GM12878 (cell line): Measurements from ENCODE around the gene DYNC1LI1. TPM values are rescaled to one million over a fixed set of nuclear protein-coding genes. Genes with fewer than 3 reads are reported as not detected.

ENCODE experiments used
- ATAC-seq: fragments of 200-7000 bp; cut with Tn5 transposase; 3 replicates; pipeline ENCODE4 v1.9.1; 2020; ENCODE audit warnings: mild to moderate bottlenecking, moderate library complexity
- BruUV-seq: library from RNA; stranded (reverse); fragments of 400-500 nt; replicated peaks from 2 replicates; lab custom pipeline; 2021; lab: Mats Ljungman, UMichigan
- CTCF ChIA-PET: fragments of 300-600 bp; sonication (Branson Sonifier 250); formaldehyde crosslinking; extraction: SDS; loops from one replicate; lab custom pipeline; 2021; ENCODE audit warnings: inconsistent platforms; lab: Yijun Ruan, JAX
- POLR2A ChIA-PET: fragments of 350-600 bp; formaldehyde crosslinking; extraction: SDS; loops from one replicate; lab custom pipeline; 2021; ENCODE audit warnings: inconsistent platforms; lab: Charles Lee
- RAD21 ChIA-PET: fragments of 300-600 bp; sonication (Branson Sonifier 250); formaldehyde crosslinking; loops from one replicate; lab custom pipeline; 2023; ENCODE audit warnings: antibody characterized with exemption; ENCODE audit not compliant: unreplicated experiment; lab: Charles Lee
- SMC1A ChIA-PET: fragments of 300-600 bp; sonication (Branson Sonifier 250); formaldehyde crosslinking; loops from one replicate; lab custom pipeline; 2023; ENCODE audit not compliant: unreplicated experiment, uncharacterized antibody; lab: Charles Lee
- DNase-seq: peaks from one replicate; pipeline ENCODE4 v3.0.0-alpha.2; 2011; ENCODE audit warnings: low read depth, low spot score
- FAIRE-seq: peaks from 3 replicates; lab custom pipeline; 2011; peaks lifted over from hg19 to GRCh38; lab: Jason Lieb, UNC
- H2AFZ ChIP-seq: 2 replicates; pipeline ENCODE4 v1.6.0; 2011; ENCODE audit warnings: low read depth, low read length, control low read depth; ENCODE audit not compliant: control insufficient read depth
- H3K27ac ChIP-seq: 2 replicates; pipeline ENCODE4 v1.5.1; 2011; ENCODE audit warnings: control low read depth; ENCODE audit not compliant: control insufficient read depth, insufficient read depth
- H3K27me3 ChIP-seq, 2 experiments: replicated peaks in 1 of 2; 2 replicates each; pipeline versions ENCODE4 v1.6.0 to v1.6.1; 2011; ENCODE audit warnings: low read length in 1 of 2; ENCODE audit not compliant: control insufficient read depth in 2 of 2, insufficient read depth in 2 of 2
- H3K36me3 ChIP-seq, 2 experiments: 2 replicates each; pipeline ENCODE4 v1.5.1; 2011; ENCODE audit warnings: low read length in 1 of 2; ENCODE audit not compliant: control insufficient read depth in 2 of 2, insufficient read depth in 2 of 2
- H3K4me1 ChIP-seq: 2 replicates; pipeline ENCODE4 v1.6.1; 2011; ENCODE audit warnings: mild to moderate bottlenecking, low read length, moderate library complexity, mixed read lengths; ENCODE audit not compliant: control insufficient read depth, insufficient read depth
- H3K4me2 ChIP-seq: 2 replicates; pipeline ENCODE4 v1.6.0; 2011; ENCODE audit warnings: control low read depth; ENCODE audit not compliant: control insufficient read depth, insufficient read depth
- H3K4me3 ChIP-seq: fragments of 200-600 bp; sonication (generic); 2 replicates; pipeline ENCODE4 v1.5.1; 2016
- H3K79me2 ChIP-seq: 2 replicates; pipeline ENCODE4 v1.6.0; 2011; ENCODE audit warnings: low read length; ENCODE audit not compliant: control insufficient read depth, insufficient read depth
- H3K9ac ChIP-seq: 2 replicates; pipeline ENCODE4 v1.8.0; 2011; ENCODE audit warnings: low read length, control low read depth, mixed read lengths; ENCODE audit not compliant: control insufficient read depth, insufficient read depth
- H3K9me3 ChIP-seq: replicated peaks from 3 replicates; pipeline ENCODE4 v1.5.1; 2011; ENCODE audit warnings: mild to moderate bottlenecking, low read length; ENCODE audit not compliant: control insufficient read depth, insufficient read depth
- H4K20me1 ChIP-seq: 2 replicates; pipeline ENCODE4 v1.6.0; 2011; ENCODE audit not compliant: control insufficient read depth, insufficient read depth
- KLF5 ChIP-seq: fragments of 450-650 bp; IDR thresholded peaks from 2 replicates; pipeline ENCODE4 v1.6.1; 2014; ENCODE audit warnings: mild to moderate bottlenecking; ENCODE audit not compliant: partially characterized antibody
- TBL1XR1 ChIP-seq: IDR thresholded peaks from 2 replicates; pipeline ENCODE4 v1.6.1; 2012; ENCODE audit warnings: low read depth, low read length, improper control_type of control experiment
- WGBS: methylation state at CpG from one replicate; pipeline ENCODE4 v1.1.6; 2016; ENCODE audit warnings: low lambda C conversion rate; ENCODE audit not compliant: insufficient replicate concordance, insufficient coverage; ENCODE audit errors: missing lambda C conversion rate; 5-methylcytosine and 5-hydroxymethylcytosine counted together
- in situ Hi-C: fragments of 300-500 bp; cut with MboI; formaldehyde crosslinking; loops from 9 replicates; pipeline ENCODE4 v1.14.3; 2018; ENCODE audit warnings: mixed read lengths
- intact Hi-C: fragments of 100-400 bp; cut with micrococcal nuclease; formaldehyde crosslinking; loops from one replicate; pipeline ENCODE4 v1.14.2; 2022; ENCODE audit not compliant: unreplicated experiment
- polyA plus RNA-seq, 11 experiments: library from polyadenylated mRNA; depleted of rRNA in 4 of 11; unstranded in 6 of 11; stranded (reverse) in 5 of 11; fragments of >200 nt; fragmentation: Nextera tagmentation in 4 of 11; fragmentation: Illumina TruSeq in 1 of 11; extraction: Ambion mirVana in 4 of 11; extraction: Trizol in 1 of 11; gene quantifications; 1 replicate in 1 of 11; 2 replicates in 10 of 11; pipeline versions ENCODE4 v1.2.1 to v1.2.3, GENCODE V29; 2011 to 2016; ENCODE audit warnings: inconsistent platforms in 2 of 11, missing spikeins in 2 of 11, low read depth in 1 of 11
- total RNA-seq, 4 experiments: library from RNA; depleted of rRNA in 3 of 4; stranded (reverse); fragments of >200 nt in 3 of 4; fragmentation: Illumina TruSeq in 1 of 4; extraction: Trizol in 1 of 4; gene quantifications; 2 replicates each; pipeline versions ENCODE4 v1.2.1 to v1.2.3, GENCODE V29; 2013 to 2021
- TF ChIP-seq, protein P1 (sequence below): fragments of 450-650 bp; IDR thresholded peaks from 2 replicates; pipeline ENCODE4 v1.6.1; 2017; ENCODE audit warnings: mild to moderate bottlenecking, moderate library complexity

DYNC1LI1 gene
- total and polyA plus RNA-seq, 10 of the 15 experiments (the other 5 are each of a cell fraction or from before 2014, with no cell fraction given) = 11.5 to 51.7 (median 32.0) TPM

DNA sequence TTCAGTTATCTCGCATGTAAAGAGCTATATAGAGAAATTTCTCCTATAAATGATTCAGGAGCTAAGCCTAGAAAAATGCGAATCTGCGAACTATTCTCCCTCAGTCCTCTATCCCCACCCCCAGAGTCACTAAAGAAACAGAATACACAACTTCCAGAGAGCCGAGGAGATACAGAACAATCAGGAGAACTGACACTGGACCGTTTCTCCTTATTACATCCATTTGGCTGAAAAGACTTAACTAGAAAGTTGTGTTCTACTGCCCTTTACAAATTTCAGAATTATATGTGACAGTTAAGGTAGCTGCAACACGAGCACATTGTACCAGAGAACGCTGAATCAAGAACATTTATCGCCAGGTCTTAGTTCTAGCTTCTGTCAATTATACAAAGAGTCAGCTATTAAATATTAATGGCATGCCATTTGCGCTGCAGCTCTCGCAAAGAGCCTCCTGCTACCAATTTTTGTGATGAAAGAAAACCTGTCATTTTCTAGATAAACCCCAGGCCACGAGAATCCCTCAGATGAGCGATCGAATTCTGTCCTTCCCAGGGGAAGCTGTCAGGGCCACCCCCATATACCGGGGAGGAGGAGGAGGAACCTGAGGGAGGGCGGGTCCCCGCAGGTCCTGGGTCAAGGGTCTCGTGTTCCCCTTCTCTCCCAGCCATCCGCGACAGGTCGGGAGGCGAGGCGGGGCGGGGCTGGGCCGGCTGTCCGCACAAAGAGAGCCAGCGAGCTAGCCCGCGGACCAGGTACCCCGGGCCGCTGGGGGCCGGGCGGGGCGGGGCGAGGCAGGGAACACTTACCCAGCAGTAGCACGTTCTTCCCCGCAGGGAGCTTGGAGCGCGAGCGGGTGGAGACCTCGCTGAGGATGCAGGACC is 878 bp downstream of the DYNC1LI1 start:
- BruUV-seq = no TSS peak
- no peaks in the 10 kb centered on the region for H3K9me3 ChIP-seq
- H3K27ac ChIP-seq = peak overlapping the region; percentile 74
- peak; percentile 10; the same call in 1 of the 2 replicates for TF ChIP-seq TBL1XR1
- TF ChIP-seq, protein P1, sequence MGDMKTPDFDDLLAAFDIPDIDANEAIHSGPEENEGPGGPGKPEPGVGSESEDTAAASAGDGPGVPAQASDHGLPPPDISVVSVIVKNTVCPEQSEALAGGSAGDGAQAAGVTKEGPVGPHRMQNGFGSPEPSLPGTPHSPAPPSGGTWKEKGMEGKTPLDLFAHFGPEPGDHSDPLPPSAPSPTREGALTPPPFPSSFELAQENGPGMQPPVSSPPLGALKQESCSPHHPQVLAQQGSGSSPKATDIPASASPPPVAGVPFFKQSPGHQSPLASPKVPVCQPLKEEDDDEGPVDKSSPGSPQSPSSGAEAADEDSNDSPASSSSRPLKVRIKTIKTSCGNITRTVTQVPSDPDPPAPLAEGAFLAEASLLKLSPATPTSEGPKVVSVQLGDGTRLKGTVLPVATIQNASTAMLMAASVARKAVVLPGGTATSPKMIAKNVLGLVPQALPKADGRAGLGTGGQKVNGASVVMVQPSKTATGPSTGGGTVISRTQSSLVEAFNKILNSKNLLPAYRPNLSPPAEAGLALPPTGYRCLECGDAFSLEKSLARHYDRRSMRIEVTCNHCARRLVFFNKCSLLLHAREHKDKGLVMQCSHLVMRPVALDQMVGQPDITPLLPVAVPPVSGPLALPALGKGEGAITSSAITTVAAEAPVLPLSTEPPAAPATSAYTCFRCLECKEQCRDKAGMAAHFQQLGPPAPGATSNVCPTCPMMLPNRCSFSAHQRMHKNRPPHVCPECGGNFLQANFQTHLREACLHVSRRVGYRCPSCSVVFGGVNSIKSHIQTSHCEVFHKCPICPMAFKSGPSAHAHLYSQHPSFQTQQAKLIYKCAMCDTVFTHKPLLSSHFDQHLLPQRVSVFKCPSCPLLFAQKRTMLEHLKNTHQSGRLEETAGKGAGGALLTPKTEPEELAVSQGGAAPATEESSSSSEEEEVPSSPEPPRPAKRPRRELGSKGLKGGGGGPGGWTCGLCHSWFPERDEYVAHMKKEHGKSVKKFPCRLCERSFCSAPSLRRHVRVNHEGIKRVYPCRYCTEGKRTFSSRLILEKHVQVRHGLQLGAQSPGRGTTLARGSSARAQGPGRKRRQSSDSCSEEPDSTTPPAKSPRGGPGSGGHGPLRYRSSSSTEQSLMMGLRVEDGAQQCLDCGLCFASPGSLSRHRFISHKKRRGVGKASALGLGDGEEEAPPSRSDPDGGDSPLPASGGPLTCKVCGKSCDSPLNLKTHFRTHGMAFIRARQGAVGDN = no peak
- no peak for TF ChIP-seq KLF5
- TF ChIP-seq, all 136 proteins: peak for 1
- Histone ChIP-seq H3K4me2 (peak overlapping the region; percentile 96), H3K4me3 (peak overlapping the region; percentile 92), H3K27me3 (no peaks in the 10 kb centered on the region), H4K20me1 (no peaks in the 10 kb centered on the region), H3K4me1 (no peaks in the 10 kb centered on the region), H3K9ac (peak overlapping the region; percentile 77), H2AFZ (peak overlapping the region; percentile 84), H3K79me2 (peaks cover 31% of the 10 kb centered on the region), H3K36me3 (peaks cover 0 to 3% of the 10 kb centered on the region in 2 experiments; a peak in 1 of 4 replicates)
- in situ Hi-C loops = no loop called here
- FAIRE-seq (no peak), ATAC-seq (peak; percentile 70), DNase-seq (no peak)
- RAD21 ChIA-PET = interaction anchor here (1.1 to 1.6 kb wide), 8 partner anchors 9 to 100 kb away, joined by 3 to 14 read pairs (median 3); partner anchors contain the start of gene CMTM6
- CTCF ChIA-PET = interaction anchor here (1.0 to 1.6 kb wide), 6 partner anchors 8 to 102 kb away, joined by 3 to 4 read pairs (median 3); partner anchors contain the start of gene CMTM6
- SMC1A ChIA-PET = interaction anchor here (0.5 to 3.4 kb wide), 17 partner anchors 7 to 129 kb away, joined by 3 to 19 read pairs (median 4); partner anchors contain the start of gene CNOT10
- POLR2A ChIA-PET = interaction anchor here (0.7 to 1.9 kb wide), 7 partner anchors 8 to 146 kb away, joined by 3 to 7 read pairs (median 4); partner anchors contain the start of gene CNOT10
- intact Hi-C loops = no loop called here
- WGBS = under 1% methylated on average over 27 of the region's 40 CpGs
